ENCODE results near the gene KIF5A.
A peak's percentile ranks its signal among the peaks of the same experiment; 100 is the strongest.

- peak; percentile 20 for TF ChIP-seq CTCF (IDR thresholded peaks at IDR 0.05)
- no peak for TF ChIP-seq EZH2 (IDR thresholded peaks at IDR 0.05; ENCODE audit: borderline replicate concordance, insufficient read depth, low read depth, low read length, poor library complexity, severe bottlenecking)
Measured at GRCh38 chr12:57627501-57628279, 77.8 kb downstream of the KIF5A start.
